Adrenal gland (tissue), 5 donors: ENCODE data around the gene IMPDH1.

Source experiments
- POLR2A ChIP-seq, 2 donors: fragments of 450-650 bp; IDR thresholded peaks; one replicate each; pipeline ENCODE4 v1.6.1; 2017; ENCODE audit warnings: antibody characterized with exemption in 2 of 2, mild to moderate bottlenecking in 2 of 2, moderate library complexity in 1 of 2
- TF ChIP-seq, protein P1 (sequence below), 6 experiments: fragments of 450-650 bp in 4 of 6; fragments of 200-600 bp in 2 of 6; sonication (generic) in 1 of 6; IDR thresholded peaks; 1 replicate in 5 of 6; 2 replicates in 1 of 6; pipeline versions ENCODE4 v1.5.1 to v1.8.0; 2016 to 2021; ENCODE audit warnings: antibody characterized with exemption in 6 of 6, mild to moderate bottlenecking in 2 of 6, moderate library complexity in 1 of 6
- donor health status: DM: no; HTN: no; CAD: no.

DNA sequence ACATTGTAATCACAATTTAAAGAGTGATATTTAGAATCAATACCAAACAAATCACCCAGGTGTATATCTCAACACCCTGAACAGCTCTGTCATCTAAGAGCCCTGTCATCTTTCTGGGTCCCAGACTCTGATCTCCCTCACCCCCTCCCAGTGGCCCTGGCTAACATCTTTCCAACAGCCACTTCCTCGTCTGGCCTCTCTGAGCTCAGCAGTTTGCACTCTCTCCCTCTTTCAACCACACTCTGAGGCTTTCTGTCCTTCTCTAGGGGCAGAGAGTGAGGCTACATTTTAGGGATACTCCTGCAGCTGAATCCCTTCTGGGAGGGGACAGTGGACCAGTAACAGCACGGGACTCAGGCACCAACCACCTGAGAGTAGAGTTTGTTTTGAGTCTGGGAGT is 31.1 kb downstream of the IMPDH1 start:
- TF ChIP-seq, protein P1, sequence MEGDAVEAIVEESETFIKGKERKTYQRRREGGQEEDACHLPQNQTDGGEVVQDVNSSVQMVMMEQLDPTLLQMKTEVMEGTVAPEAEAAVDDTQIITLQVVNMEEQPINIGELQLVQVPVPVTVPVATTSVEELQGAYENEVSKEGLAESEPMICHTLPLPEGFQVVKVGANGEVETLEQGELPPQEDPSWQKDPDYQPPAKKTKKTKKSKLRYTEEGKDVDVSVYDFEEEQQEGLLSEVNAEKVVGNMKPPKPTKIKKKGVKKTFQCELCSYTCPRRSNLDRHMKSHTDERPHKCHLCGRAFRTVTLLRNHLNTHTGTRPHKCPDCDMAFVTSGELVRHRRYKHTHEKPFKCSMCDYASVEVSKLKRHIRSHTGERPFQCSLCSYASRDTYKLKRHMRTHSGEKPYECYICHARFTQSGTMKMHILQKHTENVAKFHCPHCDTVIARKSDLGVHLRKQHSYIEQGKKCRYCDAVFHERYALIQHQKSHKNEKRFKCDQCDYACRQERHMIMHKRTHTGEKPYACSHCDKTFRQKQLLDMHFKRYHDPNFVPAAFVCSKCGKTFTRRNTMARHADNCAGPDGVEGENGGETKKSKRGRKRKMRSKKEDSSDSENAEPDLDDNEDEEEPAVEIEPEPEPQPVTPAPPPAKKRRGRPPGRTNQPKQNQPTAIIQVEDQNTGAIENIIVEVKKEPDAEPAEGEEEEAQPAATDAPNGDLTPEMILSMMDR (IDR thresholded peaks at IDR 0.05), result no peak
- TF ChIP-seq POLR2A (IDR thresholded peaks at IDR 0.05), result no peak
